ENCODE measurements around the gene RPUSD1. TPM values are rescaled to one million over a fixed set of nuclear protein-coding genes. Genes with fewer than 3 reads are reported as not detected.
"Not testable (repeated sequence)": the region's sequence is repeated elsewhere in the genome, so short reads cannot be mapped to it uniquely, and the experiment has no call there.

RPUSD1 gene
- total RNA-seq, 2 experiments from 2014 or later, result 6.8 to 7.2 TPM

DNA sequence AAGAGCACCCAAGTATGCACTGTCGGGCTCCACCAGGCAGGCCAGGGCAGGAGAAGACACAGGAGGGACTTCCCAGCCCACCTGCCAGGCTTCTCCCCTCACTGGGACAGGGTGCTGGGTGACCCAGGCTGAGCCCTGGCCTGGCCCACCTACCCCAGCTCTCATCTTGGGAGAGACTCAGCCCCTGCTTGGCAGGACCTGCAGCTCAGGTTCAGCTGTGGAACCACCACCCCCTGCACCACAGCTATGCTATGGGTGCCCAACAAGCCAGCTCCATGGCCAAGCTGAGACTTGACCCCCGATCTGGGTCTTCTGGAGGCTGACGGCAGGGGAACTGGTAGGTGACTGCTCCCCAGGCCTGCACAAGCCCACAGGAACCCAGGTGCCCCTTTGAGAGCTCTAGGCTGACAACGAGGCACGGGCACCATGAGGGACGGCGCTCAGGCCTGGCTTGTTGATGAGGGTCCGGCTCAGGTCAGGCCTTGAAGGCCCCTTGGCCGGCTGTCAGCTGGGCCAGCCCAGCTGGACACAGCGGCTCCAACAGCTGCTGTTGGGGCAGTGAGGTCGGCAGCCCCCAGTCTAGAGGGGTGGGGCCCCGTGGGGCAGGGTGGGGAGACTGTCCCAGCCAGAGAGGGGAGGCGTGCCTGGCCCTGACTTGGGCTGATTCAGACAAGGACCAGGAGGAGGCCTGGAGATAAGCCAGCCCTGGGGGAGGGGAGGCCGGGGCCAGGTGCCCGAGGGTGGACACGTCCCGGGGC is 4.6 kb downstream of the RPUSD1 start:
- Mint-ChIP-seq H3K9me3 (no peaks in the 10 kb centered on the region), H3K36me3 (ENCODE audit: low read depth) (peaks cover 5% of the 10 kb centered on the region), H3K4me3 (no peak overlapping the region), H3K27me3 (ENCODE audit: low read depth) (no peaks in the 10 kb centered on the region), H3K4me1 (ENCODE audit: low read depth) (peaks cover 7% of the 10 kb centered on the region), H3K27ac (no peak overlapping the region)
- CTCF ChIA-PET, result interaction anchor here (0.7 to 6.1 kb wide), 3 partner anchors 67 to 73 kb away, joined by 3 to 55 read pairs (median 7); no protein-coding TSS in a partner anchor
- intact Hi-C loops (cut with micrococcal nuclease), result no loop called here
- DNase-seq, result no peak

DNA sequence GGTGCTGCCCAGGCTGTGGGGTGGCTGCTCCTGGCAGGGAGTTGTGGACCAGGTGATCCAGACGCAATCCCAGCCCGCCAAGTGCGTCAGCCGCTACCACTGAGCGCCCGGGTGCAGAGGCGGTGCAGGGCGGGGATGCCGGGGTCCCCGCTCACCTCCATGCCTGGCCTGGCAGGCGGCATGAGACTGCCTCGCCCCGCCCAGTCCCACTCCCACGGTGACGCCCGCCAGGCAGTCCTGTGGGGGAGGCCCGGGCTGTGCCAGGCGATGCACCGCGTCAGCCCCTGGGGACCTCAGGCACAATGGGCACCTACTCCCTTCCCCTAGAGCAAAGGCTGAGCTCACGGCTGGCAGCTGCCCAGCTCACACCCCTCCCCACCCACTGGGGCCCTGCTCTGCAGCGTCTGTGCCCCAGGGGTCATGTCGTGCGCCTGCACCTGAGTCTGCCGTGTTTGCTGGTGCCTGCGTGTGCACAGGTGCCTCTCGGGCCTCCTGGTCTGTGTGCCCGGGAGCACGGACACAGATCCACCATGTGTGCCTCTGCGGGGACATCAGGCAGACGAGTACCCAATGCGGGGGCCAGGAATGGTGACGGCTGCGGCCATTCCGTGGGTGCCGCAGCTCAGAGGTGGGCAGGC is 5.3 kb downstream of the RPUSD1 start:
- no peaks in the 10 kb centered on the region for H3K9me3 Mint-ChIP-seq
- no peak overlapping the region for H3K4me3 Mint-ChIP-seq
- H3K27ac Mint-ChIP-seq, result no peak overlapping the region
- no peak for DNase-seq
- H3K27me3 Mint-ChIP-seq (ENCODE audit: low read depth), result no peaks in the 10 kb centered on the region
- peaks cover 5% of the 10 kb centered on the region for H3K36me3 Mint-ChIP-seq (ENCODE audit: low read depth)
- CTCF ChIA-PET, result interaction anchor here (0.7 to 6.1 kb wide), 2 partner anchors 70 to 72 kb away, joined by 3 to 55 read pairs; no protein-coding TSS in a partner anchor
- H3K4me1 Mint-ChIP-seq (ENCODE audit: low read depth), result peaks cover 7% of the 10 kb centered on the region
- intact Hi-C loops (cut with micrococcal nuclease), result no loop called here

DNA sequence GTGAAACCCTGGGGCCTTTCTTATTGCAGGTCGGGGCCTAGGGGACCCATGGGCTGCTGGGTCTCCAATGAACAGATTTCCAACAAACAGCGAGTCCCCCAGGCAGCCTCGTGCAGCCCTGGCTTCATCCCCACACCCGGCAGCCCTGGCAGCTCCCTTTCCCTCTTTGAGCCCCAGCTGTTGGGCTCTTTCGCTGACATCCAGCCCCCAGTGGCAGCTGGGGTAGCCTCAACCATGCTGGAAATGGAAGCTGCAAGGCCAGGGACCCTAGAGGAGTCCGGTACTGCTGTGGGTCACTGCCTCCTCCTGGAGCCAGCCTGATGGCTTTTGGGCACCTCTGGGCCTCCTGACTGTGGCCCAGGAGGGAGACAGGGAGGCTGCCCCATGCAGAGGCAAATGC is 5.9 kb downstream of the RPUSD1 start:
- no peak overlapping the region for H3K27ac Mint-ChIP-seq
- CTCF ChIA-PET, result no interaction called here
- peaks cover 7% of the 10 kb centered on the region for H3K4me1 Mint-ChIP-seq (ENCODE audit: low read depth)
- no peak overlapping the region for H3K4me3 Mint-ChIP-seq
- DNase-seq, result no peak
- no peaks in the 10 kb centered on the region for H3K9me3 Mint-ChIP-seq
- H3K36me3 Mint-ChIP-seq (ENCODE audit: low read depth), result peaks cover 5% of the 10 kb centered on the region
- intact Hi-C loops (cut with micrococcal nuclease), result no loop called here
- H3K27me3 Mint-ChIP-seq (ENCODE audit: low read depth), result peaks cover 4% of the 10 kb centered on the region

DNA sequence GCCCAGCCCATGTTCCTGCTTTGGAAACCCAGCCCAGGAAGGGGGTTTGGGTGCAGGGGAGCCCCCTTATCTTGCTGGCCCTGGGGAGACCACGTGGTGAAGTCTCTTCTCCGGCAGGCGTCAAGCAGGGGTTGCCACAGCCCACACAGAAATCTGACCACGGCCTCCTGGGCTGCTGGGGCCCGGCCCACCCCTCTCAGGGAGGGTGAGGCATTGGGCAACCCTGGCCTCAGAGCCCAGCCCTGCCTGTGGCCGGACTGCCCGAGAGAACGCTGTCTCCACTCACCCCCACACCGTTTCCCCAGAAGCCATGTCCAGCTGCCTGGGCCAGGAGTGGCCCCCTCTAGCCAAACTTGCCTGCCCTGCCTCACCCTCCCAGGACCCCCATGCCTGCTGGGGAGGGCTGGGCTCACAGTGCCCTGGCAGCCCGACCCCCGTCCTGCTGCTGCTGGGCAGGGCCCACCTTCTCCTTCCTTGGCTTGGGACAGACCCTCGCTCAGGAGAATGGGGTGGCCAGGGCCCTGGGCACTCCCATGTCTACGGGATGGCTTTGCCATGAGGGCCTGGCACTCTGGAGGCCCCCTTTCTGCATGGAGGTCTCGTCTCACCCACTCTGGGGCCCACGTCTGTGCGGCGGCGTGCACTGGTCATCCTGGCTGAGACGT is 6.7 kb downstream of the RPUSD1 start:
- CTCF ChIA-PET, result interaction anchor here (1.0 to 1.1 kb wide), 2 partner anchors 15 to 40 kb away, joined by 3 read pairs; no protein-coding TSS in a partner anchor
- no peak overlapping the region for H3K4me3 Mint-ChIP-seq
- H3K9me3 Mint-ChIP-seq, result no peaks in the 10 kb centered on the region
- H3K27me3 Mint-ChIP-seq (ENCODE audit: low read depth), result peaks cover 4% of the 10 kb centered on the region
- peaks cover 3% of the 10 kb centered on the region for H3K4me1 Mint-ChIP-seq (ENCODE audit: low read depth)
- peaks cover 5% of the 10 kb centered on the region for H3K36me3 Mint-ChIP-seq (ENCODE audit: low read depth)
- H3K27ac Mint-ChIP-seq, result no peak overlapping the region
- intact Hi-C loops (cut with micrococcal nuclease), result no loop called here
- no peak for DNase-seq

DNA sequence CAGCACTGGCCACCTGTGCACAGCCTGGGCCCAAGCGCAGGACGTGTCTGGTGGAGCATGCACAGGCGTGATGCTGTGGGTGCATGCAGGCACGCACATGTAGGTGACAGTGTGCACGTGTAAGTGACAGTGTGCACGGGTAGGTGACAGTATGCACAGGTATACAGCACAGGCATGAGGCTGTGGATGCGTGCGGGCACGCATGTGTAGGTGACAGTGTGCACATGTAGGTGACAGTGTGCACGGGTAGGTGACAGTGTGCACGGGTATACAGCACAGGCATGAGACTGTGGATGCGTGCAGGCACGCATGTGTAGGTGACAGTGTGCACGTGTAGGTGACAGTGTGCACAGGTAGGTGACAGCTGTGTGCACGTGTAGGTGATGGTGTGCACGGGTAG is 7.9 kb downstream of the RPUSD1 start:
- Mint-ChIP-seq H3K9me3 (no peaks in the 10 kb centered on the region), H3K36me3 (ENCODE audit: low read depth) (peaks cover 3% of the 10 kb centered on the region), H3K4me1 (ENCODE audit: low read depth) (no peaks in the 10 kb centered on the region), H3K27ac (no peak overlapping the region), H3K27me3 (ENCODE audit: low read depth) (peaks cover 4% of the 10 kb centered on the region), H3K4me3 (no peak overlapping the region)
- CTCF ChIA-PET, result interaction anchor here (0.7 to 1.1 kb wide), 3 partner anchors 14 to 276 kb away, joined by 3 read pairs; no protein-coding TSS in a partner anchor
- DNase-seq, result no peak
- intact Hi-C loops (cut with micrococcal nuclease), result no loop called here

DNA sequence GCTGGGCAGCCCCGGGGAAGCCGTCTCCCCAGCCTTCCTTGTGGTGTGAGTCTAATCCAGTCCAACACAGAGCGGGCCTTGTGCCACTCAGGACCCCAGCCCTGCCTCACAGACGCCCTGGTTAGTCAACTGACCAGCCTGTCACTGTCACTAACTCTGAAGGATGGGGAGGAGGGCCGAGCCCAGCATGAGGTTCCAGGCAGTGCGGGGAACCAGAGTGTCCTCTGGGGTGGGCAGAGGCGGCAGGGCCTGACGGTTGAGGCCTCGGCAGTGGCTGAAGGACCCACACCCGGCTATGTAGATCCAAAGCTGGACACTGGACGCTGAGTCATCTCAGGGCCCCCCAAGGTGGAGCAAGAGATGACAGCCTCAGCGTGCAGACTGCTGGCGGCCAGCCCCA is 8.6 kb downstream of the RPUSD1 start:
- intact Hi-C loops (cut with micrococcal nuclease), result no loop called here
- DNase-seq, result no peak
- Mint-ChIP-seq H3K27ac (no peak overlapping the region), H3K36me3 (ENCODE audit: low read depth) (no peaks in the 10 kb centered on the region), H3K4me1 (ENCODE audit: low read depth) (no peaks in the 10 kb centered on the region), H3K27me3 (ENCODE audit: low read depth) (peaks cover 4% of the 10 kb centered on the region), H3K9me3 (no peaks in the 10 kb centered on the region), H3K4me3 (no peak overlapping the region)
- CTCF ChIA-PET, result no interaction called here

DNA sequence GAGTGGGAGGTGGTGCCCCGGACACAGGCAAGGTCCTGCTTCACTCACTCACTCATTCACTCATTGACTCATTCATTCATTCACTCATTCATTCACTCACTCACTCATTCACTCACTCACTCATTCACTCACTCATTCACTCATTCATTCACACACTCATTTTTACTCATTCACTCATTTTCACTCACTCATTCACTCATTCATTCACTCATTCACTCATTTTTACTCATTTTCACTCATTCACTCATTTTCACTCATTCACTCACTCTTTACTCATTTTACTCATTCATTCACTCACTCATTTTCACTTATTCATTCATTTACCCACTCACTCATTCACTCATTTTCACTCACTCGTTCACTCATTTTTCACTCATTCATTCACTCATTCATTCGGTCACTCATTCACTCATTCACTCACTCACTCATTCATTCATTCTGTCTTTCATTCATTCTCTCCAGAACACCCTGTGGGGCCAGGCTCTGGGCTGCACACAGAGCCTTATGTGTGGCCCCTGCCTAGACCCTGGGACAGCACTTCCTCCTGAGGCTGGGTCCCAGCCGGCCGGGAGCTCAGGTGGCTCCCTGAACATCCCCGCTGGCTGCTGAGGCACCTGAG is 9.2 kb downstream of the RPUSD1 start:
- Mint-ChIP-seq H3K27me3 (ENCODE audit: low read depth) (peaks cover 4% of the 10 kb centered on the region), H3K4me1 (ENCODE audit: low read depth) (no peaks in the 10 kb centered on the region), H3K4me3 (no peak overlapping the region), H3K36me3 (ENCODE audit: low read depth) (no peaks in the 10 kb centered on the region), H3K9me3 (no peaks in the 10 kb centered on the region), H3K27ac (no peak overlapping the region)
- CTCF ChIA-PET, result no interaction called here
- intact Hi-C loops (cut with micrococcal nuclease), result no loop called here
- no peak for DNase-seq

DNA sequence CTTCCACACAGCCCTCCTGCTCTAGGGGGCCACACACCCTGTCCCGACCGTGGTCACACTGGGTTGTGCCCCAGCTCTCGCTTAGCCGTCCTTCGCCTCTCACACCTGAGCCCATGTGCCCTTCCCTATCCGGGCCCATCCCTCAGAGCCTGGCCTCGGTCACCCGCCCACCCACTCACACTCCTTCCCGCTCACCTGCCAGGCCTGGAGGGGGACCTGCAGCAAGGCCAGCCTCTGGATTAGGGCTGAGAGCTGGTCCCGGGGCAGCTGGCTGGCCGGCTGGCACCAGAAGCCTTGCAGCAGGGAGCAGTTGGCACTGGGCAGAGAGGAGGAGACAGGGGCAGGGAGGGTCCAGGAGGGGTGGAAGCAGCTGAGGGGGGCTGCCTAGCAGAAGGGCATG is 9.7 kb downstream of the RPUSD1 start:
- no peaks in the 10 kb centered on the region for H3K4me1 Mint-ChIP-seq (ENCODE audit: low read depth)
- no peaks in the 10 kb centered on the region for H3K9me3 Mint-ChIP-seq
- no peak overlapping the region for H3K27ac Mint-ChIP-seq
- no peak for DNase-seq
- CTCF ChIA-PET, result no interaction called here
- H3K36me3 Mint-ChIP-seq (ENCODE audit: low read depth), result no peaks in the 10 kb centered on the region
- no peak overlapping the region for H3K4me3 Mint-ChIP-seq
- H3K27me3 Mint-ChIP-seq (ENCODE audit: low read depth), result peaks cover 4% of the 10 kb centered on the region
- intact Hi-C loops (cut with micrococcal nuclease), result no loop called here

DNA sequence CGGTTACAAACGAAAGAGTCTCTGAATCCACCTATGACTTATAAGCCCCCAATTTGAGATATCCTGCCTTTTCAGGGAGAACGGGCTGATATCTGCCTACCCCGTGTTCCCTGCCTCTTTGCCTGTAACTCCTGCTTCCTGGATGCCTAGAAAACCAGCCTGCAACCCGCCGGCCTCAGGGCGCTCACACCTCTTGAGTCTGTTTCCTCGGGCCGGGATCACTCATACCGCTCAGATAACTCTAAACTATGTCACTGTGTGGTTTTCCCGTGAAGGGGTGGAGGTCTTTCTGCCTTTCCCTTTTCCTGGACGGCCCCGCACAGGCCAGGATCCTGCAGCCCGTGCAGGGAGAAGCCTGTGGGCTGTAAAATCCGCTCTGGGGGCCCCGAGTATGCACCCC is 10.4 kb downstream of the RPUSD1 start:
- Mint-ChIP-seq H3K9me3 (no peaks in the 10 kb centered on the region), H3K27me3 (ENCODE audit: low read depth) (peaks cover 4% of the 10 kb centered on the region), H3K36me3 (ENCODE audit: low read depth) (no peaks in the 10 kb centered on the region), H3K4me3 (no peak overlapping the region), H3K4me1 (ENCODE audit: low read depth) (no peaks in the 10 kb centered on the region), H3K27ac (no peak overlapping the region)
- CTCF ChIA-PET, result no interaction called here
- no peak for DNase-seq
- intact Hi-C loops (cut with micrococcal nuclease), result no loop called here

DNA sequence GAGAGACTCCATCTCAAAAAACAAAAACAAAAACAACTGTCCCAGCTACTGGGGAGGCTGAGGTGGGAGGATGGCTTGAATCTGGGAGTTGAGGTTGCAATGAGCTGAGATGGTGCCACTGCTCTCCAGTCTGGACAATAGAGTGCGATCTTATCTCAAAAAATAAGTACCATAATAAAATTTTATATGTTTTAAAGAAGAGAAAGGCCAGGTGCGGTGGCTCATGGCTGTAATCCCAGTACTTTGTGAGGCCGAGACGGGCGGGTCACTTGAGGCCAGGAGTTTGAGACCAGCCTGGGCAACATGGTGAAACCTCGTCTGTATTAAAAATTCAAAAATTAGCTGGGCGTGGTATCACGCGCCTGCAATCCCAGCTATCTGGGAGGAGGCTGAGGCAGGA is 11.4 kb downstream of the RPUSD1 start:
- no peak overlapping the region for H3K27ac Mint-ChIP-seq
- no peaks in the 10 kb centered on the region for H3K9me3 Mint-ChIP-seq
- peaks cover 4% of the 10 kb centered on the region for H3K27me3 Mint-ChIP-seq (ENCODE audit: low read depth)
- intact Hi-C loops (cut with micrococcal nuclease), result no loop called here
- no peak for DNase-seq
- no peaks in the 10 kb centered on the region for H3K36me3 Mint-ChIP-seq (ENCODE audit: low read depth)
- no peaks in the 10 kb centered on the region for H3K4me1 Mint-ChIP-seq (ENCODE audit: low read depth)
- CTCF ChIA-PET, result interaction anchor here (0.6 to 1.4 kb wide), 3 partner anchors 8 to 484 kb away, joined by 3 read pairs; no protein-coding TSS in a partner anchor
- H3K4me3 Mint-ChIP-seq, result no peak overlapping the region

DNA sequence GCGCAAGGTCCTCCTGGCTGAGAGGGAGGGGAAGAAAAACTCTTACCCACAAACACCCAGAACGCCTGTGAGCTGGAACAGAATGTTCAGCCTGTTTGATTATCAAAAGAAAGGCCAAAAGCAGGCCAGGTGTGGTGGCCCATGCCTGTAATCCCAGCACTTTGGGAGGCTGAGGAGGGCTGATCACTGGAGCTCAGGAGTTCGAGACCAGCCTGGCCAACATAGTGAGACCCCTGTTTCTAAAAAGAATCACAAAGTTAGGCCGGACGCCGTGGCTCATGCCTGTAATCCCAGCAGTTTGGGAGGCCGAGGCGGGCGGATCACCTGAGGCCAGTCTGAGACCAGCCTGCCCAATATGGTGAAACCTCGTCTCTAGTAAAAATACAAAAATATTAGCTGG is 11.9 kb downstream of the RPUSD1 start:
- H3K9me3 Mint-ChIP-seq; H3K4me1 Mint-ChIP-seq (ENCODE audit: low read depth); H3K27ac Mint-ChIP-seq; H3K36me3 Mint-ChIP-seq (ENCODE audit: low read depth); H3K4me3 Mint-ChIP-seq; intact Hi-C loops (cut with micrococcal nuclease); H3K27me3 Mint-ChIP-seq (ENCODE audit: low read depth); DNase-seq: not testable (repeated sequence)
- CTCF ChIA-PET, result interaction anchor here (1.0 to 1.4 kb wide), 2 partner anchors 9 to 64 kb away, joined by 3 read pairs; no protein-coding TSS in a partner anchor

DNA sequence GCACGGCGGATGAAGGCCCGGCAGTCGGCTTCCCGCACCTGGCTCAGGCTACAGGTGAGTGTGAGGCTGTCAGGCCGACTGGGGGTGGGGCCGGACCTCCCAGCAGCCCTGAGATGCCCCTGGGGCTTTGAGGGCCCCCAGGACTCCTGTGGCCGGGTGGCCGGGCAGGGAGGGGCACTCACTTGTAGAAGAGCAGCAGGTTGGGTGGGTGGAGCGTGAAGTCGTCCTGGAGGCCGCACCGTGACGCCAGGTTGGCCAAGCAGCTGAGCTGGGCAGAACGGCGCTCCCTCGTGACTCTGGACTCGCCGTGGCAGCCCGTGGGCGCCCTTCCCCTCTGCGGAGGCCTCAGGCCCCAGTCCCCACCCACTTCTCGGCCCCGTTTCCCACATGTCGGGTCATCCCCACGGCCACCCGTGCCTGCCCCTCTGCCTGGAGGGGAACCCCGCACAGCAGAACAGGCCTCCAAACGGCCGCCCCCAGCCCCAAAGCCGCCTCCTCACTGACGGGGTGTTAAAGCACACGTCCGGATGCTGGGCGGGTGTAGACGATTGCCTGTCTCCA is 12.9 kb downstream of the RPUSD1 start:
- CTCF ChIA-PET, result no interaction called here
- Mint-ChIP-seq H3K4me1 (ENCODE audit: low read depth) (no peaks in the 10 kb centered on the region), H3K4me3 (no peak overlapping the region), H3K36me3 (ENCODE audit: low read depth) (no peaks in the 10 kb centered on the region), H3K27ac (no peak overlapping the region), H3K27me3 (ENCODE audit: low read depth) (peaks cover 10% of the 10 kb centered on the region), H3K9me3 (no peaks in the 10 kb centered on the region)
- intact Hi-C loops (cut with micrococcal nuclease), result no loop called here
- DNase-seq, result no peak

All from activated naive CD4-positive, alpha-beta T cell treated with anti-CD3 and anti-CD28 coated beads for 36 hours (primary cell).